Keratinocyte (primary cell): ENCODE measurements around the gene HOXC9.

Experiments used
- CTCF ChIP-seq, 3 experiments: IDR thresholded peaks in 1 of 3; conservative IDR thresholded peaks in 1 of 3; optimal IDR thresholded peaks in 1 of 3; 2 replicates in 2 of 3; 3 replicates in 1 of 3; pipeline versions ENCODE3 to v1.5.1; 2011; ENCODE audit warnings: low read length in 3 of 3, mild to moderate bottlenecking in 3 of 3, moderate library complexity in 2 of 3, control low read depth in 1 of 3, inconsistent platforms in 1 of 3; ENCODE audit not compliant: insufficient read depth in 2 of 3; ENCODE audit errors: extremely low read depth in 1 of 3
- EZH2 ChIP-seq: IDR thresholded peaks from one replicate; pipeline ENCODE4 v1.6.1; 2012; ENCODE audit warnings: inconsistent platforms, mild to moderate bottlenecking, low read length, moderate library complexity

GRCh38 chr12:54021432-54022013 is 21.6 kb downstream of the HOXC9 start:
- peak; percentile 50 to 68 (median 62) for TF ChIP-seq CTCF (optimal IDR thresholded peaks at IDR 0.05 in 1 of 3, IDR thresholded peaks at IDR 0.05 in 1 of 3, conservative IDR thresholded peaks at IDR 0.05 in 1 of 3; ENCODE audit: extremely low read depth in 1 of 3, insufficient read depth in 2 of 3, low read length in 3 of 3)
- no peak for TF ChIP-seq EZH2
